Stimulated activated CD8-positive, alpha-beta memory T cell treated with anti-CD3 and anti-CD28 coated beads, Interleukin-4, amount 100 ng/mL, for 4 hours (primary cell): ENCODE measurements around the gene PCCB.
"Not testable (repeated sequence)": the region's sequence is repeated elsewhere in the genome, so short reads cannot be mapped to it uniquely, and the experiment has no call there.

Source experiments
- DNase-seq, 2 donors: peaks; one replicate each; pipeline ENCODE4 v3.0.0-alpha.2; 2020; ENCODE audit warnings: low read depth in 2 of 2, low spot score in 1 of 2

The PCCB gene

DNA sequence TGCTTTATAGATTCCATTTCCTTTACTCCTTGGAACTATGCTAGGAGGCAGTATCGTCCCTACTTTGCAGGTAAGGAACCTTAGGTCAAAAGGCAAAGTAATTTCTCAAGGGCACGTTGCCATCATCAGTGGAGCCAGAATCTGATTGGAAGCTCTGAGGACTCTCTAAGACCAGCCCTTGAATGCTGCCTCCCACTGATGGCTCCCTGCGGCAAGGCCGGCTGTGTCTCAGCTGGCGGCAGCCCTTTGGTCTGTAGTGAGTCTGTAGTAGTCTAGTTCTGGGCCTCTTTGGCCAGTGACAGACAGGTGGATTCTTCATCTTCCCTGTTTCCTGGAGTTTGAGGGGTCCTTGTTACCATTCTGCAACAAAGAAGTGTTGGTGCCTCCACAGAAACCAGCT, 76.2 kb downstream of the PCCB start:
- DNase-seq, result no peak

DNA sequence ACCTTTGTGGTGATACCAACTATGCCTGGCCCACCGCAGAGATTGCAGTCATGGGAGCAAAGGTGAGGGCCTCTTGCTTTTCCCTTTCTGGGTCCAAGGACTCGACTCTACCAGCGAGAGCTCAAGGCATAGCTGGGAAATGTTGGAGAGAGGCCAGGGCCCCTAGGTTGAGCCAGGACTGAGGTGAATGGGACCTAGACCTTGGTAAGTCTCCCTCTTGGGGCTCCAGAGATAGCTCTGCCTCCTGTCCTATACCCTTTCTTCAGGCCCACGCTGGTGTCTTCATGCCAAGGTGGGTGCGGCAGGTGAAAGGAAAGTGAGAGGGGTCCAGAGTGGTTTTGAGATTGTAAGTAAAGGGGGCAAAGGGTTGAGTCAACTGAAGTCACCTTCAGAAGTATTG, 77.5 kb downstream of the PCCB start:
- DNase-seq, result no peak

DNA sequence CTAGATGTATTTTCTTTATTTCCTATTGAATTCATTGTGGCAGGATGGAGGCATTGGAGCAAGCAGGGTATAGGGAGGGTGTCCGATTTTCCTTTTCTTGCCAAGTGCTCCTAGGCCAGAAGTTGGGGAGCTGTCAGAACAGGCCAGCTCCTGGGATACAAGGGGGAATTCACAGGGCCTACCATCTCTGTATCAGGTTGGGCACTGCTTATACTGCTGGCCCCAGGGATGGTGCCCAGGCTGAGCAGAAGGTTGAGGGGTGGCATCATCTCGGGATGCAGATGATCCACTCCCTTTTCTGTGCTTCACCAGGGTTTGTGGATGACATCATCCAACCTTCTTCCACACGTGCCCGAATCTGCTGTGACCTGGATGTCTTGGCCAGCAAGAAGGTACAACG, 79.5 kb downstream of the PCCB start:
- no peak for DNase-seq

DNA sequence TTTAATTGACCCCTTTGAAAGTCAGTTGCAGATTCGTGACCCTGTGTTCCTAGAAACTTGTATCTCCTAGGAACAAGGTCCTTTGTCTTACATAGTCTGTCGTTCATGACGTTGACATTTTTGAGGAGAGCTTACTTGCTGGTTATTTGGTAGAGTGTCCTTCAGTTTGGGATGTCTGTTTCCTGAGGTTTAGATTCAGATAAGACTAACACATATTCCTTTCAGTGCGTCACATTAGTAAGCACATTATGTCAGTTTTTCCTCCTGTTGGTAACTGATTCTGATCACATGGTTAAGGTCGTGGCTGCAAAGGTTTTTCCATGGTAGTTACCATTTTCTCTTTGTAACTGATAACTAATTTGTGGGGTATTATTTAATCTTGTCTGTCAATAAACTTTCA, 80.8 kb downstream of the PCCB start:
- DNase-seq, result no peak

DNA sequence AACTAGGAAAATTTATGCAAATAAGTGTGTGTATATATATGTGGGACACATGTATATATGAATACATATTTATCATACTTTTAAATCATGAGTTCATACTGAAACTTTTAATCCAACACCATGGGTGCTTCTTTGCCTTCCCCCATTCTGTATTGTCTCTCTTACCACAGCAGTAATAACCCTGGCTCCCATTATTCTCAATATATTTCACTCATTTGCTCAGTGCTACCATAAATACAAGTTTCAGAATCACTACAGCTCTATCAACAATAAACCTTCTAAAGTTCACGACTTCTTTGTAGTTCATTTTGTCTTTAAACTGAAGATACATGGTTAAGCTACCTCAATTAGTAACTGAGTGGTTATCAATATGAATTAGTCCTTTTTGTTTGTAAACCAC, 82.2 kb downstream of the PCCB start:
- DNase-seq, result no peak

DNA sequence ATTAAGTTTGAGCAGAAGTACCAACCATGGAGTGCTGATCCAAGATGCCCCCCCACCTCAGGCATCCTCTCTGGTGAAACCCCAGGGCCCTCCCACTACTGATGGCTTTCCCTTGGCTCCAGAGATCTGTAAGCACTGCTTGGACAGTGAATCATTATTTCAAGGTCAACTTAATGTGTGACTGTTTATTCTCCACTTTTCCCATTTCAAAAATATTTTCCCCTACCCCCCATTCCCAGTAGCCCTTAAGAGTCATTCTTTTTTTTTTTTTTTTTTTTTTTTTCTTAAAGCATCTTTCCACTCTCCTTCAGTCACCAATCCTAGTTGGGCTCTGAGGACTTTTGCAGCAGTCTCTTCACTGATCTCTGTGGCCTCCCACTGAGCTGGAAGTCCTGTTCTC, 82.6 kb downstream of the PCCB start:
- DNase-seq, result no peak

DNA sequence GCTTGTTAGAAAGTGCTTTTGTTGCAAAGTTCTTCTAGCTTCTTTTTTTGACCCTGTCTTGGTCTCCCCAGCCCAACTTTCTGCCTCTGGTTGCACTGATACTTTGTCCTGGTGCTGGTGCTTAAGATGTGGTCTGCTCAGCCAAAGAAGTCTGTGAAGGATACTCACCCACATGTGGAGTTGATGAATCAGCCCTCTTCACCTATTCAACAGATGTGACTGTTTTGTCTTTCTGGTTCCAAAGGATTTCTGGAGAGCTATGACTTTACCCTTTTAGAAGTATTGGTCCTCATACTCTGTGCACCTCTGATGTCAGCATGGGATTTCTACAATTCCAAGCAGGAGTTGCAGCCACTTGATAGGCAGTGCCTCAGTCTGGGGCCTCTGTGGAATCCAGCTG, 84.1 kb downstream of the PCCB start:
- DNase-seq, result no peak

DNA sequence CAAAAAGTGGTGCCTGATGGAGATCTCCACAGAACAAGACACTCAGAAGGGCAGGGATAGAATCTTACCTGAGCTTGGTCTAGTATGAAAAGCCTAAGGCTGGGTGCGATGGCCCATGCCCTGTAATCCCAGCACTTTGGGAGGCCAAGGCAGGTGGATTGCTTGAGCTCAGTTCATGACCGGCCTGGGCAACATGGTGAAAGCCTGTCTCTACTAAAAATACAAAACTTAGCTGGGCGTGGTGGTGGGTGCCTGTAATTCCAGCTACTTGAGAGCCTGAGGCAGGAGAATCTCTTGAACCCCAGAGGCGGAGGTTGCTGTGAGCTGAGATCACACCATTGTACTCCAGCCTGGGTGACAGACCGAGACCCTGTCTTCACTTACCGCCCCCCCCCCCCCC, 84.6 kb downstream of the PCCB start:
- not testable (repeated sequence) for DNase-seq

DNA sequence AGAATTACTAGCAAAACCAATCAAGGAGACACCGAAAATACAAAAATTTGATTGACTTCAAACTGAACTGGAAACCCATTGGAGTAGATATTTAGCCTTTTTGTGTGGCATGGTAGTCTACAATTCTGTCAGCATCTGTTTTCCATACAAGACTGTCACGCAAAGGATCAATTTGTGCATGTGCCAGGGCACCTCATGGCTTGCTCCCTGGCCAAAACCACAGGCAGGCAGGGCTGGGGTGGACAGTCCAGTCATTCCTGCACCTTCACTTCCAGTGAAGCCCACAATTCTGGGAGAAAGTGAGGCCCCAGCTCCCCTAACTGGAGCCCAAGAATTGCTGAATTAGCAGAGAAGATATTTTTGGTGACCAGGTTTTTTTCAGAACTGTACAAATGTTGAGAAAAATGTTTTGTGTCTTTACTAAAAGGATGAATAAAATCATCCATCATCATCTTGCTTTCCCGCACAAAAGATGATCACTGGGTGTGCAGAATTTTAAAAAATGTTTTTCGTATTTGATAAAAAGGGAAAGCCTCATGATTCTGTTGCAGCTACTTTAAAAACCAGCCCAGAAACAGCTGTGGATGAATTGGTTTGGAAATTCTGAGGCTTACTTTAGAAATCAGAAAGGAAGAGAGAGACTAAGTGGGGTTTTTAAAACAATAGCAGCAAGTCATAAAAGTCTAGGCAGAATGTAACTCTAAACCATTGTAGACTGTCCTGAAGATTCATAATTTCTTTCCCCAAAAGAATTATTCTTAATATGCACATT, 86.4 kb downstream of the PCCB start:
- DNase-seq, result no peak

DNA sequence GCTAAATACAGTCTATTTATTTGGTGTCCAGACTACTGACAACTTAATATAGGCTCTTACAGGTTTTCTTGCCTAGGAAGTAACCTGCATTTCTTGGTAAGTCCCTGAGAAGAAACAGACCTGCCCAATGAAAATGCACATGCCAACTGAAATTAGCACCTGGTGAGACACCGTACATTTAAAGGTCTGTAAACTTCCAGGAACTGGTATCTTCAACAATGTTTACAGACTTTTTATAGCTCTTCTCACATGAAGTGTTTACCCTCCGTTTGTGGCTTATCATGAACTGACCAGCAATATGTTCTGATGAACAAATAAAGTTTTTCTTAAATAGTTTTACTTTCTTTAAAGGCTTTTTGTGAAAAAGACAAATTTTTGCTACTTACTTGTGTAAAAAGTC, 93.3 kb downstream of the PCCB start:
- DNase-seq, result no peak

DNA sequence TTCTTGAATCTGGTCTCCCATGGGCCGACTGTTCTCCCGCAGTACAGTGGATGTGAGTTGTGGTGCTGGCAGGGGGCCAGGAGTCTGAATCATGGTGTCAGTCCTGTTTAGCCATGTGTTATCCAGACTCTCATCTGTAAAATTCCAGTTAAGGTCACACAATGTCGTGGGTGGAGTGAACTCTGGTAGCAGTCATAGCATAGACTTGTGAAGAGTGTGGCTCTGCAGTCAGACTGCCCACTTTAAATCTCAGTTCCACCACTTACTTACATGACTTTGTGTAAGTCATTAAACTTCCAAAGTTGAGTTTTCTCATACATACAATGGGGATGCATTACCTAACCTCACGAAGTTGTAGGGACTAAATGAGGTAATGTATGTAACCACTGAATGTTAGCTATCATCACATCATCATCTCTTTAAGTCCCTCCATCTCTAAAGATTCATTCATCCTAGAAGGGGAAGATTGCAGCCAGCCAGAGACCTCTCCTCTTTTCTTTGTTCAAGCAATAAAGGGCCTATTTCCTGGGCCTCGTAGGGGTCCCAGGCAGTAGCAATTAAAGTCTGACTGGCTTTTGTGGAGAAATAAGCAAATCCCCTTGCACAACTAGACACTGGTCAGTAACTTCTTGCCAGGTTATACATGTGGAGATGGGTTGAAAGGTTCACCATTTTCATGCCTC, 93.9 kb downstream of the PCCB start:
- no peak for DNase-seq

DNA sequence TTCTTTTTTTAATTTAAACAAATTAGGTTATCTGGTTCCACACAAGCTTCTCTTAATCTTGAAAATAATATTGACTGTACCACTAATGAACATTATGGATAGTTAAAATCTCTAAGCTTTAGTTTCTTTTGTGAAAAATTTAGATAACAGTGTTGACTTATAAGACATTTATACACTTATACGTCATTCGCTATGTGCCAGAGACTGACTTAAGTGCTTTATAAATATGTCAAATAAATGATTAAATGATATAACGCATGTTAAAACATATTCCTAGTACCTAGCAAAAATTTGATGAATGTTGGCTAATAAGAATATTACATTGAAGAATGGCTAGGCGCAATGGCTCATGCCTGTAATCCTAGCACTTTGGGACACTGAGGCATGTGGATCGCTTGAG, 96.3 kb downstream of the PCCB start:
- no peak for DNase-seq

DNA sequence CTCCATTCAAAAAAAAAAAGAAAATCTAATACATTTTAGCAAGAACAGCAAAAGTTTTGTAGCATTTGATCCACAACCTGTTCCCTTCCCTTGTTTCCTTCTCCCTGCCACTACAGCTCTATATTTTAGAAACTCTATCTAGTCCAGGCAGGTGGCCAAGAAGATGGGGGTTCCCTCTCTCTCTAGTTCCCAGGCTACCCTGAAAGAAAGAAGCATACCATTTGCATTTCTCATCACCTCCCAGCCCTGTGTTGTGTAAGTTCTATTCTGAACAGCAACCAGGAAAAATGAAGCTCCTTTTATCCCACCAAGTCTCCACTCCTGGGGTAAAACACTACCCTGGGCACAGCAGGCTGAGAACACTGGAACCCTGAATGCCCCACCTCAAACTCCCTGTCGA, 100.0 kb downstream of the PCCB start:
- no peak for DNase-seq

DNA sequence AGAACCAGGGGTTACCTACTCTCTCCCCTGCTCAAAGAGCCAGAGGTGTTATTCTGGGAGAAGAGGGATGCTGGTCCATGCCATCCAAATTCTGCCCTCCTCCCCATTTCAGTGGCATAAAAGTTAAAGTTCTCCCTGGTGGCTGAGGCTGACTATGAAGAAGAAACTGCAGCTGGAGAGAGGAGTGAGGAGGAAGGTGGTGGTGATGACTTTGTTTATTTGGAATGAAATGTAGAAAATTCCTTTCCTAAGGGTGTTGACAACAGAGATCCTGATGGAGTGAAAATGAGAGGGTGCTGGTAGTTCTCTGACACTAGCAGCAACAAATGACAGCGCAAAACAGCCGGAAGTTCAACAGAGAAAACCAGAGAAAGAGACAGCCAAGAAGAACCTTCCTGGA, 100.4 kb downstream of the PCCB start:
- DNase-seq, result no peak

DNA sequence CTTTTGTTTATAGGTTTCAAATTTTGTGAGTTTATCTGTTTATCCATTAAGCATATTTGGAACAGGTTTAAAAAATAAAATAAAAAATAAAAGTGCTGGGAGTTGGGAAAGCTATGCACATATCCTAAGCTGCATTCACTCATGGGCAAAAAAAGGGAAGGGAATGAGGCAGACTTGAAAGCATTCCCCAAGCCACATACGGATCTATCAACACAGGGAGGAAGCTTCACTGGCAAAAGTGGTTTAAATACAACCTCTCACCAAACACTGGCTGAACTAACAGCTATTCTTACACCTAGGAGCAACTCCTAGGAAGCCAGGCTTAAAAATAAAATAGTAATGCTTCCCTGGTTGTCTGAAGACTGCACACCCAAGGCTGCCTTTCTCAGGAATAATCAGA, 101.2 kb downstream of the PCCB start:
- DNase-seq, result no peak

DNA sequence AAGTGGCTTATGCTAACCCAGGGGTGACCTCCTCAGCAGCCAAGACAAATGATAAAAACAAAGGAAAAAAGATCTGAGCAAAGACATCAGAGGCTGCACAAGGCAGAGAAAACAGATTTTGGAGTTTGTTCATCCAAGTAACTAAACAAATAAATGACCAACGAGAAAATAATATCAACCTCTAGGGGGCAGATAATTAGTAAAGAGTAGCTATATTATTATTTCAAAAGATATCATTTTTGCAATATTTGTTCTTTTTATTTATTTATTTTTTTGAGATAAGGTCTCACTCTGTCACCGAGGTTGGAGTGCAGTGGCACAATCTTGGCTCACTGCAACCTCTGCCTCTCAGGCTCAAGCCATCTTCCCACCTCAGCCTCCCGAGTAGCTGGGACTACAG, 101.8 kb downstream of the PCCB start:
- DNase-seq, result no peak

DNA sequence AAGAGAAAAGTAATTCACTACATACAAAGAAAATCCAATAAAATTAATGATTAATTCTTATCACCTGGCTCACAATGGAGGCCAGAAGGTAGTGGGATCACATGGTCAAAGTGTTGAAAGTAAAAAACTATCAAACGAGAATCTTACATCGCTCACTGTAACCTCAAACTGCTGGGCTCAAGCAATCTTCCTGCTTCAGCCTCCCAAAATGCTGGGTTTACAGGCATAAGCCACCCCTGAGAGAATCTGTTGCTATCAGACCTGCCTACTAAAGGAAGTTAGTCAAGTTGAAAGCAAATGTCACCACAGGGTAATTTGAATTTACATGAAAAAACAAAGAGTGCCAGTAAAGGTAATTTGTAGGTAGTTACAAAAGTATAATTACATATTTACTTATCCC, 103.3 kb downstream of the PCCB start:
- no peak for DNase-seq

DNA sequence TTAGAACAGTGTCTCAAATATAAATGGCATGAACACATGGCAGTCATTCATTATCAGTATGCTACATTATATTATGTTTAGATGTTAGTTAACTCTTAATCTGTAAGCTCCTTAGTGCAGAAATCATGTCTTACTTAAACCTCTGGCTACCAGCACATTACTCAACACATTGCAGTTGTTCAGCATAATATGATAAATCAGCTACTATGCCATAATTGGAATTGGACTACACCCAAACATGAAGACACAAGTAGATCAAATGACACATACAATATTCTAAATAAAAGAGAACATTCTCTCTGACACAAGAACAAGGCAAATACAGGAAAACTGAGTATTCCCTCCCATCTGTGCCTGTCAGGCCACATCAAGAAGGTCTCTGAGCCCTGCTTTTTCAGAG, 116.1 kb downstream of the PCCB start:
- no peak for DNase-seq

DNA sequence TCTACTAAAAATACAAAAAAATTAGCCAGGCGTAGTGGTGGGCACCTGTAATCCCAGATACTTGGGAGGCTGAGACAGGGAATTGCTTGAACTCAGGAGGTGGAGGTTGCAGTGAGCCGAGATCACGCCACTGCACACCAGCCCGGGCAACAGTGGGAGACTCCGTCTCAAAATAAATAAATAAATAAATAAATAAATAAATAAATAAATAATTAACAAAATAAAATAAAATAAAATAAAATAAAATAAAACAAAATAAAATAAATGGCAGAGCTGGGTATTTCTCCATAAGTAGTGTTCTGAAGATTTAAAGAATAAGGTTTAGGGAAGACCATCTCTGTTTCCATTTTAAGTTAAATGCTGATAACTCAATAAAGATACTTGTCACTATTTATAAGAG, 125.7 kb downstream of the PCCB start:
- not testable (repeated sequence) for DNase-seq

DNA sequence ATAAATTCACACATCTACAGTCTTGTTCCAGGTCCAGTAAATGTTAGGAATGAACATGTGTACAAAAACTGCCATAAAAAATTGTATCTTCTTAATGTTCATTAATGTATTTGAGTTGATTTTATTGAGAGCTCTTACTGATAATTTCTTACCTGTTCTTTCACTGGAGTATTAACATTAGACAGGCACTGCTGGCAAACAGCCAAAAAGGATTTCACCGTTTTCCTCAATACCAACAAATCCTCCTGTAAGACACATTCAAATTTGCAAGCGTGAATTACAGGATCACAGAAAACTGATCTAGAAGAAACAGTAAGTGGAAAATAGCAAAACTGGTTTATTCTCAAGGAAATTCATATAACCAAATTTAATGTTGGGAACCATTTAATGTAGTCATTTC, 127.4 kb downstream of the PCCB start:
- DNase-seq, result no peak

DNA sequence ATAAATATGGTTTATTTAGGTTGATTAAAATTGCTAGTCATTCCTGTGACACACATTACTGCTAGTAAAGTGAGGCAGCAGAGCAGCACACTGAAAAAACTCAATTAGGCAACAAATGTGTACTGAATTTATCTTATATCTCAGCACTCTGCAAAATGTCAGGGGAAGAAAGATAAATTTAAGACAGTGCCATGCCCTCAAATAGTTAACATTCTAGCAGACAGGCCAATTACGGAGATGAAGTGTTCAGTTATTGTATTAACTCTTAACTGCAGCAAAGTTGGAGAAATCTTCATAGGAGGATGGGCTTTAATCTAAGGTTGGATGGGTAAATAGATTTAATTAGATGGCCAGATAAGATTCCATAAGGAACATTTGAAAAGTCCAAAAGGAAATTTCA, 127.9 kb downstream of the PCCB start:
- DNase-seq, result no peak
